Measurements from ENCODE around the gene UNCX. TPM values are rescaled to one million over a fixed set of nuclear protein-coding genes. Genes with fewer than 3 reads are reported as not detected.
A peak's percentile ranks its signal among the peaks of the same experiment; 100 is the strongest.

UNCX gene
- total and polyA plus RNA-seq, 4 donors = not detected

DNA sequence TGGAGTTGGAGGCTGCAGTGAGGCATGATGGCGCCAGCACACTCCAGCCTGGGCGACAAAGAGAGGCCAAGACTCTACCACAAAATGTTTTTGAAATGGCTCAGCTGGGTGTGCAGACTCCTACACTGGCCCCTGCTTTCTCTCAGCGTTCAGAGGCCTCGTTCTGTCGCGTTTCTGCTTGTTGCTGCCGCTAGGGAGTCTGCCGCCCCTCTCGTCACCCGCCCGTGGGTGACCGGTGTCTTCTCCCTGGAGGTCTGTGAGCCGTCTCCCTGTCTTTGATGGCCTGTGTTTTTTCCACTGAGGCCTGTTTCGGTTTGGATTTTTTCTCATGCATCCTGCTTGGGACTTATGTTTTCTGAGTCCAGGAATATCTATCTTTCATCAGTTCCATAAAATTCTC, 23.6 kb upstream of the UNCX start:
- ATAC-seq (ENCODE audit: insufficient read depth, low FRiP score) = no peak
- no peak overlapping the region for H3K27ac ChIP-seq (ENCODE audit: low read depth in 1 of 2, low read length in 1 of 2)
- peaks cover 0 to 4% (median 0%) of the 10 kb centered on the region in 5 donors for H3K4me1 ChIP-seq (ENCODE audit: control insufficient read depth in 5 of 5, insufficient read depth in 5 of 5, low read length in 5 of 5)
- H3K9me3 ChIP-seq (ENCODE audit: control insufficient read depth in 4 of 4, insufficient read depth in 3 of 4, low read length in 3 of 4) = peaks cover 0 to 2% (median 0%) of the 10 kb centered on the region in 4 donors
- H3K27me3 ChIP-seq (ENCODE audit: control insufficient read depth in 3 of 3, insufficient read depth in 3 of 3, low read length in 2 of 3) = peaks cover 0 to 34% (median 20%) of the 10 kb centered on the region in 3 donors
- WGBS, 2 donors = 83 to 84% methylated on average over 14 of the region's 14 CpGs
- TF ChIP-seq, protein P1, sequence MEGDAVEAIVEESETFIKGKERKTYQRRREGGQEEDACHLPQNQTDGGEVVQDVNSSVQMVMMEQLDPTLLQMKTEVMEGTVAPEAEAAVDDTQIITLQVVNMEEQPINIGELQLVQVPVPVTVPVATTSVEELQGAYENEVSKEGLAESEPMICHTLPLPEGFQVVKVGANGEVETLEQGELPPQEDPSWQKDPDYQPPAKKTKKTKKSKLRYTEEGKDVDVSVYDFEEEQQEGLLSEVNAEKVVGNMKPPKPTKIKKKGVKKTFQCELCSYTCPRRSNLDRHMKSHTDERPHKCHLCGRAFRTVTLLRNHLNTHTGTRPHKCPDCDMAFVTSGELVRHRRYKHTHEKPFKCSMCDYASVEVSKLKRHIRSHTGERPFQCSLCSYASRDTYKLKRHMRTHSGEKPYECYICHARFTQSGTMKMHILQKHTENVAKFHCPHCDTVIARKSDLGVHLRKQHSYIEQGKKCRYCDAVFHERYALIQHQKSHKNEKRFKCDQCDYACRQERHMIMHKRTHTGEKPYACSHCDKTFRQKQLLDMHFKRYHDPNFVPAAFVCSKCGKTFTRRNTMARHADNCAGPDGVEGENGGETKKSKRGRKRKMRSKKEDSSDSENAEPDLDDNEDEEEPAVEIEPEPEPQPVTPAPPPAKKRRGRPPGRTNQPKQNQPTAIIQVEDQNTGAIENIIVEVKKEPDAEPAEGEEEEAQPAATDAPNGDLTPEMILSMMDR (IDR thresholded peaks at IDR 0.05; ENCODE audit: control extremely low read depth, extremely low read depth) = no peak
- no peak overlapping the region for H3K4me3 ChIP-seq
- no peak overlapping the region for H3K9ac ChIP-seq (ENCODE audit: insufficient read depth in 1 of 2, low read length in 2 of 2)
- no peak for DNase-seq
- no peaks in the 10 kb centered on the region for H3K36me3 ChIP-seq (ENCODE audit: control insufficient read depth in 4 of 4, insufficient read depth in 4 of 4, low read length in 4 of 4)

DNA sequence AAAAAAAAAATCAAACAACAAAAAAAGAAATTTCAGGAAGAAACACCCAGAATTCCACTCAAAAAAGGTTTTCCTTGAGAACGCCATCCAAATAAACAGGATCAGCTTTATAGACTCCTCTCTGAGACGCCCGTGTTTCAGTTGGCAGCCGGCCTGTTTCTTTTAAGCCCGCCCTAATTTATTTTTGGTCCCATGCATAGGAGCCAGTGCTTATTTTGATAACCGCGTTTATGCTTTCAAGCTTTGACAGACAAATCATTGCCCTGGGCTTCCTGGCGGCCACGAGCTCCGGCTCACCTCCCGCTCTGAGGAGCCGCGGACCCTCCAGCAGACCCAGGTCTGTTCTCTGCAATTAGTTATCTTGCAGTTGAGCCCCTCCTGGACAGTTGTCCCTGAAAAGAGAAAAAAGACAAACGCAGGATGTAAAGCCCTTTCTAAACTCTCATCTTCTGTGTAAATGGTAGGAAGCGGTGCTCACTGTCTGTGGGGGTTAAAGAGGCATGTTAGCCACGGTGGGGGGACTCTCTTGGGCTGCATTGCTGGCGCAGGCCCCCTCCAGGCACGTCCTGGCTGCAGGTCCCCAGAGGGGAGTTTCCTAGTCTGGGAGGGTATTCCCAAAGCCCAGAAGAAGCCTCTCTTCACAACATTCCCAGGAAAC, 22.2 kb upstream of the UNCX start:
- TF ChIP-seq, protein P1 (IDR thresholded peaks at IDR 0.05; ENCODE audit: control extremely low read depth, extremely low read depth) = no peak
- ATAC-seq (ENCODE audit: insufficient read depth, low FRiP score) (no peak), DNase-seq (peak; percentile 45 to 58 (median 56))
- peaks cover 0 to 5% (median 0%) of the 10 kb centered on the region in 4 donors for H3K9me3 ChIP-seq (ENCODE audit: control insufficient read depth in 4 of 4, insufficient read depth in 3 of 4, low read length in 3 of 4)
- H3K4me1 ChIP-seq (ENCODE audit: control insufficient read depth in 5 of 5, insufficient read depth in 5 of 5, low read length in 5 of 5) = peaks cover 0 to 4% (median 0%) of the 10 kb centered on the region in 5 donors
- no peak overlapping the region for H3K4me3 ChIP-seq
- 23 to 29% methylated on average over 18 of the region's 18 CpGs for WGBS, 2 donors
- H3K36me3 ChIP-seq (ENCODE audit: control insufficient read depth in 4 of 4, insufficient read depth in 4 of 4, low read length in 4 of 4) = no peaks in the 10 kb centered on the region
- no peak overlapping the region for H3K27ac ChIP-seq (ENCODE audit: low read depth in 1 of 2, low read length in 1 of 2)
- H3K9ac ChIP-seq (ENCODE audit: insufficient read depth in 1 of 2, low read length in 2 of 2) = no peak overlapping the region
- peaks cover 0 to 43% (median 26%) of the 10 kb centered on the region in 3 donors for H3K27me3 ChIP-seq (ENCODE audit: control insufficient read depth in 3 of 3, insufficient read depth in 3 of 3, low read length in 2 of 3)

DNA sequence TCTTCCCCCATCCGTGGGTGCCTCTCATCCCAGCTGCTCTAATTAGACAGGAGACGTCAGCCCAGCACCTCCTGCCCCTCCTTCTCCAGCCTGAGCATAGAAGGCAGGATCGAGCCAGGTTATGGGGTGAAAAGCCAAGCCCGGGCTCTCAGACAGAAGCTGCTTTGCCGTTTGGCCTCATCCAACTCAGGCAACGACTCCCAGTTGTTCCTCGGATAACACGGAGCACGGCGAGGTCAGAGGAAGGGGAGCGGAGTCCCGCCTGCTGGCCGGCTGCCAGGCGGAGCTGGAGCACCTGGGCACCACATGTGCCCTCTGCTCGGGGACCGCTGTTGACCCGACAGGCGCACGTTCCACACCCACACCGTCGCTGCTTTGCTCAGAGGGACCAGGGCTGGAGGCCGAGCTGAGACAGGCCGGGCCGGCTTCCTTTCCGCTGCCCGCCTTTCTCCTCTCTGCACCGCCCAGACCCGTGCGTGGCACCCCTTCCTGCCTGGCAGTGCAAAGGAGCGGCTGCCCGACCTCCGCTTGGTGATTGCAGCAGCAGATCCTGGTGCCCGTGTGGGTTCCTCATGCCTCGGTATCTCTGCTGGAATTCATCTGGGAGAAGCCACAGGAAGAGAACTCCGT, 21.6 kb upstream of the UNCX start:
- peaks cover 0 to 5% (median 0%) of the 10 kb centered on the region in 4 donors for H3K9me3 ChIP-seq (ENCODE audit: control insufficient read depth in 4 of 4, insufficient read depth in 3 of 4, low read length in 3 of 4)
- no peak overlapping the region for H3K27ac ChIP-seq (ENCODE audit: low read depth in 1 of 2, low read length in 1 of 2)
- peaks cover 0 to 43% (median 26%) of the 10 kb centered on the region in 3 donors for H3K27me3 ChIP-seq (ENCODE audit: control insufficient read depth in 3 of 3, insufficient read depth in 3 of 3, low read length in 2 of 3)
- ATAC-seq (ENCODE audit: insufficient read depth, low FRiP score) (no peak), DNase-seq (no peak)
- WGBS, 2 donors = 23 to 34% methylated on average over 32 to 35 of the region's 35 CpGs
- no peak overlapping the region for H3K4me3 ChIP-seq
- H3K36me3 ChIP-seq (ENCODE audit: control insufficient read depth in 4 of 4, insufficient read depth in 4 of 4, low read length in 4 of 4) = no peaks in the 10 kb centered on the region
- H3K9ac ChIP-seq (ENCODE audit: insufficient read depth in 1 of 2, low read length in 2 of 2) = no peak overlapping the region
- H3K4me1 ChIP-seq (ENCODE audit: control insufficient read depth in 5 of 5, insufficient read depth in 5 of 5, low read length in 5 of 5) = peaks cover 0 to 4% (median 0%) of the 10 kb centered on the region in 5 donors
- TF ChIP-seq, protein P1 (IDR thresholded peaks at IDR 0.05; ENCODE audit: control extremely low read depth, extremely low read depth) = no peak

Data from lung (tissue), 12 donors.